ENCODE measurements around the gene FMO1.

GRCh38 chr1:171206204-171206977, 41.9 kb upstream of the FMO1 start:
- TF ChIP-seq FOXP2 (optimal IDR thresholded peaks at IDR 0.05; ENCODE audit: borderline replicate concordance, extremely low read depth, extremely low read length, insufficient read depth) (no peak), TAF1 (IDR thresholded peaks at IDR 0.05; ENCODE audit: borderline replicate concordance, insufficient read depth, low read length) (no peak), POLR2AphosphoS5 (IDR thresholded peaks at IDR 0.05; ENCODE audit: low read depth, low read length) (no peak), SIN3A (IDR thresholded peaks at IDR 0.05; ENCODE audit: borderline replicate concordance, insufficient read depth, low read length) (no peak)
- TF ChIP-seq, protein P1, sequence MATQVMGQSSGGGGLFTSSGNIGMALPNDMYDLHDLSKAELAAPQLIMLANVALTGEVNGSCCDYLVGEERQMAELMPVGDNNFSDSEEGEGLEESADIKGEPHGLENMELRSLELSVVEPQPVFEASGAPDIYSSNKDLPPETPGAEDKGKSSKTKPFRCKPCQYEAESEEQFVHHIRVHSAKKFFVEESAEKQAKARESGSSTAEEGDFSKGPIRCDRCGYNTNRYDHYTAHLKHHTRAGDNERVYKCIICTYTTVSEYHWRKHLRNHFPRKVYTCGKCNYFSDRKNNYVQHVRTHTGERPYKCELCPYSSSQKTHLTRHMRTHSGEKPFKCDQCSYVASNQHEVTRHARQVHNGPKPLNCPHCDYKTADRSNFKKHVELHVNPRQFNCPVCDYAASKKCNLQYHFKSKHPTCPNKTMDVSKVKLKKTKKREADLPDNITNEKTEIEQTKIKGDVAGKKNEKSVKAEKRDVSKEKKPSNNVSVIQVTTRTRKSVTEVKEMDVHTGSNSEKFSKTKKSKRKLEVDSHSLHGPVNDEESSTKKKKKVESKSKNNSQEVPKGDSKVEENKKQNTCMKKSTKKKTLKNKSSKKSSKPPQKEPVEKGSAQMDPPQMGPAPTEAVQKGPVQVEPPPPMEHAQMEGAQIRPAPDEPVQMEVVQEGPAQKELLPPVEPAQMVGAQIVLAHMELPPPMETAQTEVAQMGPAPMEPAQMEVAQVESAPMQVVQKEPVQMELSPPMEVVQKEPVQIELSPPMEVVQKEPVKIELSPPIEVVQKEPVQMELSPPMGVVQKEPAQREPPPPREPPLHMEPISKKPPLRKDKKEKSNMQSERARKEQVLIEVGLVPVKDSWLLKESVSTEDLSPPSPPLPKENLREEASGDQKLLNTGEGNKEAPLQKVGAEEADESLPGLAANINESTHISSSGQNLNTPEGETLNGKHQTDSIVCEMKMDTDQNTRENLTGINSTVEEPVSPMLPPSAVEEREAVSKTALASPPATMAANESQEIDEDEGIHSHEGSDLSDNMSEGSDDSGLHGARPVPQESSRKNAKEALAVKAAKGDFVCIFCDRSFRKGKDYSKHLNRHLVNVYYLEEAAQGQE (IDR thresholded peaks at IDR 0.05; ENCODE audit: insufficient read depth in 1 of 2, low read depth in 2 of 2, low read length in 2 of 2): no peak

Data from PFSK-1 (cell line).